ENCODE data around the gene NR0B2. TPM values are rescaled to one million over a fixed set of nuclear protein-coding genes. Genes with fewer than 3 reads are reported as not detected.

NR0B2 gene
- total and polyA plus RNA-seq, 3 donors from 2014 or later = 0.93 to 2.0 (median 1.2) TPM

DNA sequence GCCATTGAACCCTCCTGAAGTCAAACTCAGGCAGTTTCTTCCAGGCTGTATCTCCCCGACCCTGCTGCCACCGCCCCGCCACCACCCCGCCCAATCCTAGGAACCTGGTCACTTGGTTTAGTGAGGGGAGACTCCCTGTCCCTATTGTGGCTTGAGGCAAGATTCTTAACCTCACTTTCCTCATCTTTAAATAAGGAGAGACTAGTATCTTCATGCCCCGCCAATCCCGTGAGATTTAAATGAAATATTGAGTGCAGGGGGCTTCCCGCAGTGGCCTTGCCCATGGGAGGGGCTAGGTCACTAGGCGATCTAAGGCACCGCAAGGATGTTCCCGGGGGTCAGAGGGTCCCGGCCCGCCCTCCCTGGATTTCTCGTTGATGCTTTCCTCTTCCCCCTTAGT is 45.5 kb upstream of the NR0B2 start:
- Histone ChIP-seq H3K4me1 (no peaks in the 10 kb centered on the region), H3K36me3 (ENCODE audit: low read depth, missing control alignments) (no peaks in the 10 kb centered on the region), H3K27me3 (no peaks in the 10 kb centered on the region), H3K9me3 (no peaks in the 10 kb centered on the region), H3K27ac (no peak overlapping the region), H3K4me3 (peak overlapping the region; percentile 58)
- 13 to 18% methylated on average over 11 to 13 of the region's 13 CpGs for WGBS, 2 donors
- no peak for DNase-seq
- no peak for TF ChIP-seq POLR2A (IDR thresholded peaks at IDR 0.05)
- TF ChIP-seq, protein P1, sequence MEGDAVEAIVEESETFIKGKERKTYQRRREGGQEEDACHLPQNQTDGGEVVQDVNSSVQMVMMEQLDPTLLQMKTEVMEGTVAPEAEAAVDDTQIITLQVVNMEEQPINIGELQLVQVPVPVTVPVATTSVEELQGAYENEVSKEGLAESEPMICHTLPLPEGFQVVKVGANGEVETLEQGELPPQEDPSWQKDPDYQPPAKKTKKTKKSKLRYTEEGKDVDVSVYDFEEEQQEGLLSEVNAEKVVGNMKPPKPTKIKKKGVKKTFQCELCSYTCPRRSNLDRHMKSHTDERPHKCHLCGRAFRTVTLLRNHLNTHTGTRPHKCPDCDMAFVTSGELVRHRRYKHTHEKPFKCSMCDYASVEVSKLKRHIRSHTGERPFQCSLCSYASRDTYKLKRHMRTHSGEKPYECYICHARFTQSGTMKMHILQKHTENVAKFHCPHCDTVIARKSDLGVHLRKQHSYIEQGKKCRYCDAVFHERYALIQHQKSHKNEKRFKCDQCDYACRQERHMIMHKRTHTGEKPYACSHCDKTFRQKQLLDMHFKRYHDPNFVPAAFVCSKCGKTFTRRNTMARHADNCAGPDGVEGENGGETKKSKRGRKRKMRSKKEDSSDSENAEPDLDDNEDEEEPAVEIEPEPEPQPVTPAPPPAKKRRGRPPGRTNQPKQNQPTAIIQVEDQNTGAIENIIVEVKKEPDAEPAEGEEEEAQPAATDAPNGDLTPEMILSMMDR (IDR thresholded peaks at IDR 0.05) = no peak
- intact Hi-C loops (cut with DNase I; ENCODE audit: low total_unique reads) = no loop called here

DNA sequence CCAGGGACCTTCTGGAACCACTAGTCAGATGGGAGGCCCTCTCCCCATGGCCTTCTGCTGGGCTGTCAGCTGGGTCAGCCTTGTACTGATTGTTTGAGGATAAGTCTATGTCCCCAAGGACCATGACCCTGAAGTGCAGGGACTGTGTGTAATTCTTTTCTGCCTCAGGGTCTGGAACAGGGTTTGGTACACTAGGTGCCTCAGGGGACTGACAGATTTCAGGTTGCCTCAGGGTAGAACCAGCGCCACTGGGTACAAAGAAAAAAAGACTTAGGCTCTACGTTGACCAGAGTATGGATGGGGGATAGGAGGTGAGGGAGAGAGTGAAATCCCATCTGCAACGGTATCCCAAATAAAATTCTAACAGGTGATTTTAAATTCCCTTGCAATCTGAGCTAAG is 43.5 kb upstream of the NR0B2 start:
- Histone ChIP-seq H3K27ac (no peak overlapping the region), H3K36me3 (ENCODE audit: low read depth, missing control alignments) (no peaks in the 10 kb centered on the region), H3K9me3 (no peaks in the 10 kb centered on the region), H3K4me3 (no peak overlapping the region), H3K4me1 (no peaks in the 10 kb centered on the region), H3K27me3 (no peaks in the 10 kb centered on the region)
- intact Hi-C loops (cut with DNase I; ENCODE audit: low total_unique reads) = no loop called here
- DNase-seq = no peak
- TF ChIP-seq, protein P1 (IDR thresholded peaks at IDR 0.05) = no peak
- TF ChIP-seq POLR2A (IDR thresholded peaks at IDR 0.05) = no peak
- WGBS, 2 donors = 83 to 87% methylated on average over 3 of the region's 3 CpGs

DNA sequence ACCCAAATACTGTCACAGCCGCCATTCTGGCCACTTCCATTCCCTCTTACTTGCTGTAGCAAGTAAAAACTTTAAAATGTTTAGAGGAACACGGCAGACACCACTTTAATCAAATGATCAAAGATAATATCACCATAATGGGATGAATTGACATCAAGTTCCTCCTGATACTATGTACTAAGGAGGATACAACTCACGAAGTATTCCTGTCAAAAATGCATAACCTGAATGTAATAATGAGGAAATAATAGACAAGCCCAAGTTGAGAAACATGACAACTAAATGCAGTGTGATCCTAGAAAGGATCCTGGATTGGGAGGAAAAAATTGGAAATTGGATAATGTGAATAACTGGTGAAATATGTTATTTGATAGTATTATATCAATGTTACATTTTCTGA is 42.5 kb upstream of the NR0B2 start:
- WGBS, 2 donors = 92 to 95% methylated on average over 3 of the region's 3 CpGs
- no peaks in the 10 kb centered on the region for H3K36me3 ChIP-seq (ENCODE audit: low read depth, missing control alignments)
- no peak for DNase-seq
- intact Hi-C loops (cut with DNase I; ENCODE audit: low total_unique reads) = no loop called here
- no peaks in the 10 kb centered on the region for H3K4me1 ChIP-seq
- H3K27me3 ChIP-seq = no peaks in the 10 kb centered on the region
- no peak for TF ChIP-seq POLR2A (IDR thresholded peaks at IDR 0.05)
- TF ChIP-seq, protein P1 (IDR thresholded peaks at IDR 0.05) = no peak
- H3K4me3 ChIP-seq = no peak overlapping the region
- H3K9me3 ChIP-seq = no peaks in the 10 kb centered on the region
- H3K27ac ChIP-seq = no peak overlapping the region

DNA sequence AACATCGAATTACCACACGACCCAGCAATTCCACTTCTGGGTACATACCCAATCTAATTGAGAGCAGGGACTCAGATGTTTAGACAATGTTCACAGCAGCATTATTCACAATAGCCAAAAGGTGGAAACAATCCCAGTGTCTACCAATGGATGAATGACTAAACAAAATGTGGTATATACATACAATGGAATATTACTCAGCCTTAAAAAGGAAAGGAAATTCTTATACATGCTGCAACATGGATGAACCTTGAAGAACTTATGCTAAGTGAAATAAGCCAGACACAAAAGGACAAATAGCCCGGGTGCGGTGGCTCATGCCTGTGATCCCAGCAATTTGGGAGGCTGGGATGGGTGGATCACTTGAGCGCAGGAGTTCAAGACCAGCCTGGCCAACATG is 39.6 kb upstream of the NR0B2 start:
- DNase-seq = no peak
- Histone ChIP-seq H3K4me3 (no peak overlapping the region), H3K4me1 (peaks cover 9% of the 10 kb centered on the region), H3K36me3 (ENCODE audit: low read depth, missing control alignments) (no peaks in the 10 kb centered on the region), H3K27ac (no peak overlapping the region), H3K27me3 (no peaks in the 10 kb centered on the region), H3K9me3 (no peaks in the 10 kb centered on the region)
- intact Hi-C loops (cut with DNase I; ENCODE audit: low total_unique reads) = no loop called here
- TF ChIP-seq, protein P1 (IDR thresholded peaks at IDR 0.05) = no peak
- no peak for TF ChIP-seq POLR2A (IDR thresholded peaks at IDR 0.05)
- 95 to 96% methylated on average over 5 of the region's 5 CpGs for WGBS, 2 donors

DNA sequence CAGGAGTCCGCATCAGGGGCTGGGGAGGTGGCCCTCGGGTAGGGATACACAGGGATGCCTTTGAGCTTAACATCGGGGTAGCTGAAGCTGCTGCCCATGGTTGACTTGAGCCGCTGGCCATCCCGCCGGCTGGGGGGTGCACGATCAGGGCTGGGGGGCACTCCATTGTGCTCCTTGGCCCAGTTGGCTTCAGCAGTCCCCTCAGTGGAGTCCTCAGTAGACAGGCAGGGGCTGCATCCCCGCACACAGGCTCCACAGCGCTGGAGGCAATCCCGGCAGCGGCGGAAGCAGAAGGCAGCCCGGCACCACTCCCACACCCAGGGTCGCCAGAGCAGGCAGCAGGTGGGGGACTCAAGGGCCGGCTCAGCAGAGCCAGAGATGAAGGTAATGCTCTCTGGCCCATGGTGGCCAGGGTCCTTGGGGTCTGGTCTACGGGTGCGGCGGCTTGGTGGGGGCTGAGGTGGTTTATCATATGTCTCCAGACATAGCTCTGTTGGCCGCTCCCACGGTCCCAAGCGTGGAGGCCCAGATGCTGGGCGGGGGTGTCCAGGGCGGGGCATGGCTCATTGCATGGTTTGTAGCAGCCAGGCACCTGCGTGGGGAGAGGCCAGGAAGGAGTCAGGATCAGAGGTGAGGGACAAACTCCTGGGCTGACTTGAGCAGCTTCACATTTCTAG is 38.2 kb upstream of the NR0B2 start:
- WGBS, 2 donors = 91 to 92% methylated on average over 6 to 23 of the region's 24 CpGs
- H3K9me3 ChIP-seq = no peaks in the 10 kb centered on the region
- H3K36me3 ChIP-seq (ENCODE audit: low read depth, missing control alignments) = no peaks in the 10 kb centered on the region
- H3K27me3 ChIP-seq = no peaks in the 10 kb centered on the region
- no peak for DNase-seq
- no peak overlapping the region for H3K4me3 ChIP-seq
- no peak overlapping the region for H3K27ac ChIP-seq
- H3K4me1 ChIP-seq = peaks cover 16% of the 10 kb centered on the region
- TF ChIP-seq, protein P1 (IDR thresholded peaks at IDR 0.05) = no peak
- no peak for TF ChIP-seq POLR2A (IDR thresholded peaks at IDR 0.05)
- intact Hi-C loops (cut with DNase I; ENCODE audit: low total_unique reads) = no loop called here

All from testis (tissue), 3 donors.